GM21447 (cell line): Measurements from ENCODE around the gene ANXA2.
"Not testable (repeated sequence)": the region's sequence is repeated elsewhere in the genome, so short reads cannot be mapped to it uniquely, and the experiment has no call there.

Experiments
- ATAC-seq: cut with Tn5 transposase; IDR thresholded peaks from one replicate; pipeline ENCODE4 v1.9.1; 2021; ENCODE audit not compliant: unreplicated experiment

Gene ANXA2

GRCh38 chr15:60372227-60372626, 25.6 kb downstream of the ANXA2 start:
- no peak for ATAC-seq

- no peak for ATAC-seq
Observed at GRCh38 chr15:60371175-60372051, 26.4 kb downstream of the ANXA2 start.

- no peak for ATAC-seq
Observed at GRCh38 chr15:60370869-60371136, 27.0 kb downstream of the ANXA2 start.

- no peak for ATAC-seq
Observed at GRCh38 chr15:60370105-60370868, 27.5 kb downstream of the ANXA2 start.

GRCh38 chr15:60369696-60370095, 28.1 kb downstream of the ANXA2 start:
- no peak for ATAC-seq

GRCh38 chr15:60364612-60364924, 33.2 kb downstream of the ANXA2 start:
- no peak for ATAC-seq

GRCh38 chr15:60363903-60364611, 33.7 kb downstream of the ANXA2 start:
- no peak for ATAC-seq

- ATAC-seq: no peak
Observed at GRCh38 chr15:60363087-60363549, 34.7 kb downstream of the ANXA2 start.

- ATAC-seq: no peak
Observed at GRCh38 chr15:60362321-60363086, 35.3 kb downstream of the ANXA2 start.

- not testable (repeated sequence) for ATAC-seq
Observed at GRCh38 chr15:60359738-60360137, 38.0 kb downstream of the ANXA2 start.

GRCh38 chr15:60358935-60359682, 38.7 kb downstream of the ANXA2 start:
- ATAC-seq: no peak

- no peak for ATAC-seq
Observed at GRCh38 chr15:60356832-60357231, 41.0 kb downstream of the ANXA2 start.

- ATAC-seq: no peak
Observed at GRCh38 chr15:60355148-60355857, 42.5 kb downstream of the ANXA2 start.

GRCh38 chr15:60353245-60353920, 44.4 kb downstream of the ANXA2 start:
- no peak for ATAC-seq

GRCh38 chr15:60352525-60352924, 45.3 kb downstream of the ANXA2 start:
- no peak for ATAC-seq

GRCh38 chr15:60351066-60351465, 46.7 kb downstream of the ANXA2 start:
- ATAC-seq: no peak

- ATAC-seq: no peak
Observed at GRCh38 chr15:60350108-60350507, 47.7 kb downstream of the ANXA2 start.

GRCh38 chr15:60349589-60349988, 48.2 kb downstream of the ANXA2 start:
- ATAC-seq: no peak

GRCh38 chr15:60347480-60348049, 50.2 kb downstream of the ANXA2 start:
- no peak for ATAC-seq
